GM12878 (cell line): ENCODE measurements around the gene EEFSEC. TPM values are rescaled to one million over a fixed set of nuclear protein-coding genes. Genes with fewer than 3 reads are reported as not detected.

ENCODE experiments used
- ATAC-seq: fragments of 200-7000 bp; cut with Tn5 transposase; 3 replicates; pipeline ENCODE4 v1.9.1; 2020; ENCODE audit warnings: mild to moderate bottlenecking, moderate library complexity
- BruUV-seq: library from RNA; stranded (reverse); fragments of 400-500 nt; replicated peaks from 2 replicates; lab custom pipeline; 2021; lab: Mats Ljungman, UMichigan
- CTCF ChIA-PET: fragments of 300-600 bp; sonication (Branson Sonifier 250); formaldehyde crosslinking; extraction: SDS; loops from one replicate; lab custom pipeline; 2021; ENCODE audit warnings: inconsistent platforms; lab: Yijun Ruan, JAX
- POLR2A ChIA-PET: fragments of 350-600 bp; formaldehyde crosslinking; extraction: SDS; loops from one replicate; lab custom pipeline; 2021; ENCODE audit warnings: inconsistent platforms; lab: Charles Lee
- RAD21 ChIA-PET: fragments of 300-600 bp; sonication (Branson Sonifier 250); formaldehyde crosslinking; loops from one replicate; lab custom pipeline; 2023; ENCODE audit warnings: antibody characterized with exemption; ENCODE audit not compliant: unreplicated experiment; lab: Charles Lee
- SMC1A ChIA-PET: fragments of 300-600 bp; sonication (Branson Sonifier 250); formaldehyde crosslinking; loops from one replicate; lab custom pipeline; 2023; ENCODE audit not compliant: unreplicated experiment, uncharacterized antibody; lab: Charles Lee
- DNase-seq: peaks from one replicate; pipeline ENCODE4 v3.0.0-alpha.2; 2011; ENCODE audit warnings: low read depth, low spot score
- FAIRE-seq: peaks from 3 replicates; lab custom pipeline; 2011; peaks lifted over from hg19 to GRCh38; lab: Jason Lieb, UNC
- H2AFZ ChIP-seq: 2 replicates; pipeline ENCODE4 v1.6.0; 2011; ENCODE audit warnings: low read depth, low read length, control low read depth; ENCODE audit not compliant: control insufficient read depth
- H3K27ac ChIP-seq: 2 replicates; pipeline ENCODE4 v1.5.1; 2011; ENCODE audit warnings: control low read depth; ENCODE audit not compliant: control insufficient read depth, insufficient read depth
- H3K27me3 ChIP-seq, 2 experiments: replicated peaks in 1 of 2; 2 replicates each; pipeline versions ENCODE4 v1.6.0 to v1.6.1; 2011; ENCODE audit warnings: low read length in 1 of 2; ENCODE audit not compliant: control insufficient read depth in 2 of 2, insufficient read depth in 2 of 2
- H3K36me3 ChIP-seq, 2 experiments: 2 replicates each; pipeline ENCODE4 v1.5.1; 2011; ENCODE audit warnings: low read length in 1 of 2; ENCODE audit not compliant: control insufficient read depth in 2 of 2, insufficient read depth in 2 of 2
- H3K4me1 ChIP-seq: 2 replicates; pipeline ENCODE4 v1.6.1; 2011; ENCODE audit warnings: mild to moderate bottlenecking, low read length, moderate library complexity, mixed read lengths; ENCODE audit not compliant: control insufficient read depth, insufficient read depth
- H3K4me2 ChIP-seq: 2 replicates; pipeline ENCODE4 v1.6.0; 2011; ENCODE audit warnings: control low read depth; ENCODE audit not compliant: control insufficient read depth, insufficient read depth
- H3K4me3 ChIP-seq: fragments of 200-600 bp; sonication (generic); 2 replicates; pipeline ENCODE4 v1.5.1; 2016
- H3K79me2 ChIP-seq: 2 replicates; pipeline ENCODE4 v1.6.0; 2011; ENCODE audit warnings: low read length; ENCODE audit not compliant: control insufficient read depth, insufficient read depth
- H3K9ac ChIP-seq: 2 replicates; pipeline ENCODE4 v1.8.0; 2011; ENCODE audit warnings: low read length, control low read depth, mixed read lengths; ENCODE audit not compliant: control insufficient read depth, insufficient read depth
- H3K9me3 ChIP-seq: replicated peaks from 3 replicates; pipeline ENCODE4 v1.5.1; 2011; ENCODE audit warnings: mild to moderate bottlenecking, low read length; ENCODE audit not compliant: control insufficient read depth, insufficient read depth
- H4K20me1 ChIP-seq: 2 replicates; pipeline ENCODE4 v1.6.0; 2011; ENCODE audit not compliant: control insufficient read depth, insufficient read depth
- ATF7 ChIP-seq: fragments of 450-650 bp; IDR thresholded peaks from 2 replicates; pipeline ENCODE4 v1.6.1; 2016; ENCODE audit warnings: low read depth, mild to moderate bottlenecking
- BHLHE40 ChIP-seq, 2 experiments: fragments of 450-650 bp in 1 of 2; IDR thresholded peaks; 2 replicates each; pipeline ENCODE4 v1.6.1; 2011 to 2017; ENCODE audit warnings: low read depth in 2 of 2, borderline replicate concordance in 1 of 2, improper control_type of control experiment in 1 of 2, low read length in 1 of 2, mild to moderate bottlenecking in 1 of 2
- DPF2 ChIP-seq: fragments of 450-650 bp; IDR thresholded peaks from 2 replicates; pipeline ENCODE4 v1.6.1; 2017; ENCODE audit warnings: mild to moderate bottlenecking
- EP300 ChIP-seq, 2 experiments: fragments of 150-350 bp in 1 of 2; IDR thresholded peaks; 2 replicates each; pipeline ENCODE4 v1.6.1; 2011 to 2012; ENCODE audit warnings: low read depth in 2 of 2, low read length in 2 of 2, borderline replicate concordance in 1 of 2, improper control_type of control experiment in 1 of 2, inconsistent platforms in 1 of 2; ENCODE audit not compliant: control insufficient read depth in 1 of 2
- RFX5 ChIP-seq: IDR thresholded peaks from 2 replicates; pipeline ENCODE4 v1.6.1; 2011; ENCODE audit warnings: low read depth, low read length, improper control_type of control experiment
- SP1 ChIP-seq: IDR thresholded peaks from one replicate; pipeline ENCODE4 v1.6.1; 2011; ENCODE audit warnings: low read depth, low read length
- SUPT20H ChIP-seq: IDR thresholded peaks from 2 replicates; pipeline ENCODE4 v1.6.1; 2011; ENCODE audit warnings: low read depth, mild to moderate bottlenecking, low read length, moderate library complexity, borderline replicate concordance; ENCODE audit not compliant: control insufficient read depth
- WGBS: methylation state at CpG from one replicate; pipeline ENCODE4 v1.1.6; 2016; ENCODE audit warnings: low lambda C conversion rate; ENCODE audit not compliant: insufficient replicate concordance, insufficient coverage; ENCODE audit errors: missing lambda C conversion rate; 5-methylcytosine and 5-hydroxymethylcytosine counted together
- in situ Hi-C: fragments of 300-500 bp; cut with MboI; formaldehyde crosslinking; loops from 9 replicates; pipeline ENCODE4 v1.14.3; 2018; ENCODE audit warnings: mixed read lengths
- intact Hi-C: fragments of 100-400 bp; cut with micrococcal nuclease; formaldehyde crosslinking; loops from one replicate; pipeline ENCODE4 v1.14.2; 2022; ENCODE audit not compliant: unreplicated experiment
- polyA plus RNA-seq, 11 experiments: library from polyadenylated mRNA; depleted of rRNA in 4 of 11; unstranded in 6 of 11; stranded (reverse) in 5 of 11; fragments of >200 nt; fragmentation: Nextera tagmentation in 4 of 11; fragmentation: Illumina TruSeq in 1 of 11; extraction: Ambion mirVana in 4 of 11; extraction: Trizol in 1 of 11; gene quantifications; 1 replicate in 1 of 11; 2 replicates in 10 of 11; pipeline versions ENCODE4 v1.2.1 to v1.2.3, GENCODE V29; 2011 to 2016; ENCODE audit warnings: inconsistent platforms in 2 of 11, missing spikeins in 2 of 11, low read depth in 1 of 11
- total RNA-seq, 4 experiments: library from RNA; depleted of rRNA in 3 of 4; stranded (reverse); fragments of >200 nt in 3 of 4; fragmentation: Illumina TruSeq in 1 of 4; extraction: Trizol in 1 of 4; gene quantifications; 2 replicates each; pipeline versions ENCODE4 v1.2.1 to v1.2.3, GENCODE V29; 2013 to 2021
- TF ChIP-seq, protein P1 (sequence below): fragments of 450-650 bp; IDR thresholded peaks from 2 replicates; pipeline ENCODE4 v1.6.1; 2018; ENCODE audit warnings: borderline replicate concordance, mild to moderate bottlenecking; ENCODE audit not compliant: partially characterized antibody
- TF ChIP-seq, protein P2 (sequence below): IDR thresholded peaks from 2 replicates; pipeline ENCODE4 v1.6.1; 2012; ENCODE audit warnings: improper control_type of control experiment, low read depth, low read length; ENCODE audit not compliant: insufficient replicate concordance
- TF ChIP-seq, protein P3 (sequence below): fragments of 450-650 bp; IDR thresholded peaks from 2 replicates; pipeline ENCODE4 v1.6.1; 2016; ENCODE audit warnings: mild to moderate bottlenecking

The EEFSEC gene
- total and polyA plus RNA-seq, 10 of the 15 experiments (the other 5 are each of a cell fraction or from before 2014, with no cell fraction given) = 0.29 to 29.1 (median 16.1) TPM

- WGBS = 95% methylated on average over 3 of the region's 3 CpGs
Measured at GRCh38 chr3:128237348-128238183, 84.3 kb downstream of the EEFSEC start.

More at GRCh38 chr3:128237348-128238183, 84.3 kb downstream of the EEFSEC start:
- no peaks in the 10 kb centered on the region for H3K4me1 ChIP-seq
- SMC1A ChIA-PET = interaction anchor here (0.6 kb wide), 1 partner anchor 21 kb away, joined by 3 read pairs; no protein-coding TSS in a partner anchor
- no peak for ATAC-seq
- no peak overlapping the region for H3K9ac ChIP-seq
- no peaks in the 10 kb centered on the region for H3K79me2 ChIP-seq
- BruUV-seq = no TSS peak
- POLR2A ChIA-PET = no interaction called here
- DNase-seq = no peak
- CTCF ChIA-PET = no interaction called here
- no peak overlapping the region for H3K4me2 ChIP-seq
- no peaks in the 10 kb centered on the region for H3K9me3 ChIP-seq
- no peaks in the 10 kb centered on the region for H4K20me1 ChIP-seq
- no peak overlapping the region for H3K4me3 ChIP-seq
- RAD21 ChIA-PET = no interaction called here
- H3K36me3 ChIP-seq = no peaks in the 10 kb centered on the region
- TF ChIP-seq RFX5 (no peak), EP300 (IDR thresholded peaks at IDR 0.05; ENCODE audit: borderline replicate concordance in 1 of 2, control insufficient read depth in 1 of 2, low read depth in 2 of 2, low read length in 2 of 2) (no peak), SP1 (no peak), DPF2 (no peak), ATF7 (no peak), BHLHE40 (IDR thresholded peaks at IDR 0.05; ENCODE audit: borderline replicate concordance in 1 of 2, low read depth in 2 of 2, low read length in 1 of 2) (no peak), SUPT20H (no peak)
- TF ChIP-seq, protein P1, sequence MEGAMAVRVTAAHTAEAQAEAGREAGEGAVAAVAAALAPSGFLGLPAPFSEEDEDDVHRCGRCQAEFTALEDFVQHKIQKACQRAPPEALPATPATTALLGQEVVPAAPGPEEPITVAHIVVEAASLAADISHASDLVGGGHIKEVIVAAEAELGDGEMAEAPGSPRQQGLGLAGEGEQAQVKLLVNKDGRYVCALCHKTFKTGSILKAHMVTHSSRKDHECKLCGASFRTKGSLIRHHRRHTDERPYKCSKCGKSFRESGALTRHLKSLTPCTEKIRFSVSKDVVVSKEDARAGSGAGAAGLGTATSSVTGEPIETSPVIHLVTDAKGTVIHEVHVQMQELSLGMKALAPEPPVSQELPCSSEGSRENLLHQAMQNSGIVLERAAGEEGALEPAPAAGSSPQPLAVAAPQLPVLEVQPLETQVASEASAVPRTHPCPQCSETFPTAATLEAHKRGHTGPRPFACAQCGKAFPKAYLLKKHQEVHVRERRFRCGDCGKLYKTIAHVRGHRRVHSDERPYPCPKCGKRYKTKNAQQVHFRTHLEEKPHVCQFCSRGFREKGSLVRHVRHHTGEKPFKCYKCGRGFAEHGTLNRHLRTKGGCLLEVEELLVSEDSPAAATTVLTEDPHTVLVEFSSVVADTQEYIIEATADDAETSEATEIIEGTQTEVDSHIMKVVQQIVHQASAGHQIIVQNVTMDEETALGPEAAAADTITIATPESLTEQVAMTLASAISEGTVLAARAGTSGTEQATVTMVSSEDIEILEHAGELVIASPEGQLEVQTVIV = no peak
- TF ChIP-seq, protein P2, sequence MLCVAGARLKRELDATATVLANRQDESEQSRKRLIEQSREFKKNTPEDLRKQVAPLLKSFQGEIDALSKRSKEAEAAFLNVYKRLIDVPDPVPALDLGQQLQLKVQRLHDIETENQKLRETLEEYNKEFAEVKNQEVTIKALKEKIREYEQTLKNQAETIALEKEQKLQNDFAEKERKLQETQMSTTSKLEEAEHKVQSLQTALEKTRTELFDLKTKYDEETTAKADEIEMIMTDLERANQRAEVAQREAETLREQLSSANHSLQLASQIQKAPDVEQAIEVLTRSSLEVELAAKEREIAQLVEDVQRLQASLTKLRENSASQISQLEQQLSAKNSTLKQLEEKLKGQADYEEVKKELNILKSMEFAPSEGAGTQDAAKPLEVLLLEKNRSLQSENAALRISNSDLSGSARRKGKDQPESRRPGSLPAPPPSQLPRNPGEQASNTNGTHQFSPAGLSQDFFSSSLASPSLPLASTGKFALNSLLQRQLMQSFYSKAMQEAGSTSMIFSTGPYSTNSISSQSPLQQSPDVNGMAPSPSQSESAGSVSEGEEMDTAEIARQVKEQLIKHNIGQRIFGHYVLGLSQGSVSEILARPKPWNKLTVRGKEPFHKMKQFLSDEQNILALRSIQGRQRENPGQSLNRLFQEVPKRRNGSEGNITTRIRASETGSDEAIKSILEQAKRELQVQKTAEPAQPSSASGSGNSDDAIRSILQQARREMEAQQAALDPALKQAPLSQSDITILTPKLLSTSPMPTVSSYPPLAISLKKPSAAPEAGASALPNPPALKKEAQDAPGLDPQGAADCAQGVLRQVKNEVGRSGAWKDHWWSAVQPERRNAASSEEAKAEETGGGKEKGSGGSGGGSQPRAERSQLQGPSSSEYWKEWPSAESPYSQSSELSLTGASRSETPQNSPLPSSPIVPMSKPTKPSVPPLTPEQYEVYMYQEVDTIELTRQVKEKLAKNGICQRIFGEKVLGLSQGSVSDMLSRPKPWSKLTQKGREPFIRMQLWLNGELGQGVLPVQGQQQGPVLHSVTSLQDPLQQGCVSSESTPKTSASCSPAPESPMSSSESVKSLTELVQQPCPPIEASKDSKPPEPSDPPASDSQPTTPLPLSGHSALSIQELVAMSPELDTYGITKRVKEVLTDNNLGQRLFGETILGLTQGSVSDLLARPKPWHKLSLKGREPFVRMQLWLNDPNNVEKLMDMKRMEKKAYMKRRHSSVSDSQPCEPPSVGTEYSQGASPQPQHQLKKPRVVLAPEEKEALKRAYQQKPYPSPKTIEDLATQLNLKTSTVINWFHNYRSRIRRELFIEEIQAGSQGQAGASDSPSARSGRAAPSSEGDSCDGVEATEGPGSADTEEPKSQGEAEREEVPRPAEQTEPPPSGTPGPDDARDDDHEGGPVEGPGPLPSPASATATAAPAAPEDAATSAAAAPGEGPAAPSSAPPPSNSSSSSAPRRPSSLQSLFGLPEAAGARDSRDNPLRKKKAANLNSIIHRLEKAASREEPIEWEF = no peak
- TF ChIP-seq, protein P3, sequence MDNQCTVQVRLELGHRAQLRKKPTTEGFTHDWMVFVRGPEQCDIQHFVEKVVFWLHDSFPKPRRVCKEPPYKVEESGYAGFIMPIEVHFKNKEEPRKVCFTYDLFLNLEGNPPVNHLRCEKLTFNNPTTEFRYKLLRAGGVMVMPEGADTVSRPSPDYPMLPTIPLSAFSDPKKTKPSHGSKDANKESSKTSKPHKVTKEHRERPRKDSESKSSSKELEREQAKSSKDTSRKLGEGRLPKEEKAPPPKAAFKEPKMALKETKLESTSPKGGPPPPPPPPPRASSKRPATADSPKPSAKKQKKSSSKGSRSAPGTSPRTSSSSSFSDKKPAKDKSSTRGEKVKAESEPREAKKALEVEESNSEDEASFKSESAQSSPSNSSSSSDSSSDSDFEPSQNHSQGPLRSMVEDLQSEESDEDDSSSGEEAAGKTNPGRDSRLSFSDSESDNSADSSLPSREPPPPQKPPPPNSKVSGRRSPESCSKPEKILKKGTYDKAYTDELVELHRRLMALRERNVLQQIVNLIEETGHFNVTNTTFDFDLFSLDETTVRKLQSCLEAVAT = no peak
- no peak overlapping the region for H3K27ac ChIP-seq
- no peak for FAIRE-seq
- no peak overlapping the region for H2AFZ ChIP-seq
- H3K27me3 ChIP-seq = no peaks in the 10 kb centered on the region
- intact Hi-C loops = no loop called here
- in situ Hi-C loops = no loop called here
